GM06990 (cell line): ENCODE data around the gene BEST3.

Experiments
- DNase-seq: peaks from one replicate; pipeline ENCODE4 v3.0.0-alpha.2; 2011; ENCODE audit not compliant: insufficient read length; ENCODE audit errors: extremely low read depth
- H3K27me3 ChIP-seq: replicated peaks from 2 replicates; pipeline ENCODE4 v1.6.0; 2011; ENCODE audit warnings: low read length; ENCODE audit not compliant: control insufficient read depth, insufficient read depth
- H3K36me3 ChIP-seq: 2 replicates; pipeline ENCODE4 v1.5.1; 2011; ENCODE audit warnings: low read length; ENCODE audit not compliant: control insufficient read depth, insufficient read depth
- H3K4me3 ChIP-seq: replicated peaks from 2 replicates; pipeline ENCODE4 v1.5.1; 2011; ENCODE audit warnings: low read depth, mild to moderate bottlenecking, control low read depth, low read length
- TF ChIP-seq, protein P1 (sequence below): IDR thresholded peaks from 2 replicates; pipeline ENCODE4 v1.5.1; 2011; ENCODE audit warnings: low read length, control low read depth, mild to moderate bottlenecking, inconsistent platforms; ENCODE audit not compliant: insufficient read depth, poor library complexity, severe bottlenecking

The BEST3 gene

DNA sequence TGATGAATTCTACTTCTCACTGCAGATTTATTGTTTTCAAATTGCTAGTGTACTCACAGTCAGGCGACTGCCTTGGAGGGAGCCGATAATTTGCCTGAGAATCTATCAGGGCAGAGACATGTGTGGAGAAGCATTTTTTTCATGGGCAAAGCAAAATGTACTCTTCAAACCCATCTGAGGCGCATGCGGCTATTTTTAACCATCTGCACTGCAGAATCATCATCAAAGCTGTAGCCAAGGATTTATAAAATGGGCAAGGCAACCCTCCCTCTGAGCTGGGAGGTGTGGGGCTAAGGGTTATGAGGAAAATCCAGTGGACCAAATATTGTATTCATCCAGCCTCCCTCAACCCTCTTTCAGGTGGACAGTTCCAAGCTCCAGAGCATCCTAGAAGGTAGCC is 37.7 kb downstream of the BEST3 start:
- TF ChIP-seq, protein P1, sequence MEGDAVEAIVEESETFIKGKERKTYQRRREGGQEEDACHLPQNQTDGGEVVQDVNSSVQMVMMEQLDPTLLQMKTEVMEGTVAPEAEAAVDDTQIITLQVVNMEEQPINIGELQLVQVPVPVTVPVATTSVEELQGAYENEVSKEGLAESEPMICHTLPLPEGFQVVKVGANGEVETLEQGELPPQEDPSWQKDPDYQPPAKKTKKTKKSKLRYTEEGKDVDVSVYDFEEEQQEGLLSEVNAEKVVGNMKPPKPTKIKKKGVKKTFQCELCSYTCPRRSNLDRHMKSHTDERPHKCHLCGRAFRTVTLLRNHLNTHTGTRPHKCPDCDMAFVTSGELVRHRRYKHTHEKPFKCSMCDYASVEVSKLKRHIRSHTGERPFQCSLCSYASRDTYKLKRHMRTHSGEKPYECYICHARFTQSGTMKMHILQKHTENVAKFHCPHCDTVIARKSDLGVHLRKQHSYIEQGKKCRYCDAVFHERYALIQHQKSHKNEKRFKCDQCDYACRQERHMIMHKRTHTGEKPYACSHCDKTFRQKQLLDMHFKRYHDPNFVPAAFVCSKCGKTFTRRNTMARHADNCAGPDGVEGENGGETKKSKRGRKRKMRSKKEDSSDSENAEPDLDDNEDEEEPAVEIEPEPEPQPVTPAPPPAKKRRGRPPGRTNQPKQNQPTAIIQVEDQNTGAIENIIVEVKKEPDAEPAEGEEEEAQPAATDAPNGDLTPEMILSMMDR, result no peak
- DNase-seq, result no peak

GRCh38 chr12:69660164-69660863 is 38.8 kb downstream of the BEST3 start:
- H3K36me3 ChIP-seq, result no peaks in the 10 kb centered on the region
- TF ChIP-seq, protein P1, result no peak
- H3K27me3 ChIP-seq, result no peaks in the 10 kb centered on the region; the same call in 1 of the 2 replicates
- no peak overlapping the region for H3K4me3 ChIP-seq
- no peak for DNase-seq

More for the DNA sequence above, 37.7 kb downstream of the BEST3 start:
- Histone ChIP-seq H3K4me3 (no peak overlapping the region), H3K36me3 (no peaks in the 10 kb centered on the region), H3K27me3 (no peaks in the 10 kb centered on the region; the same call in 1 of the 2 replicates)

DNA sequence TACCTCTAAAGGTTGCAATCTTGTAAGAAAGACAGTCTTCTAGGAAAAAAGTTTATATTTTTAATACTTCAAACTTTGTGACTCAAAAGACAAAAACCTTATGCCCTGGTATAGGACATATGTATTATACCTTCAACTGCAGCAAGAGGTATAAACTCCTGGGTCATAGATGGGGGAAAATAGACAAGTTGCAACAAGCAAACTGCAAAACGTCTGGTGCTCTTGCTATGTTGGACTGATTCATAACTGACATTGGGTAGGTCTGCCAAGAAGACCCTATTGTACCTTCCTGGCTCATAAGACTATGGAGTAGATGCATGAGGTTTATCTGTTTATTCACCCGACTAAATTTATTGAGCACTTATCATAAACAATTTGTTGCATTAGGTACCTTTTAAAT is 40.9 kb downstream of the BEST3 start:
- no peak overlapping the region for H3K4me3 ChIP-seq
- H3K36me3 ChIP-seq, result no peaks in the 10 kb centered on the region
- no peaks in the 10 kb centered on the region; the same call in 1 of the 2 replicates for H3K27me3 ChIP-seq
- DNase-seq, result no peak
- TF ChIP-seq, protein P1, result no peak

DNA sequence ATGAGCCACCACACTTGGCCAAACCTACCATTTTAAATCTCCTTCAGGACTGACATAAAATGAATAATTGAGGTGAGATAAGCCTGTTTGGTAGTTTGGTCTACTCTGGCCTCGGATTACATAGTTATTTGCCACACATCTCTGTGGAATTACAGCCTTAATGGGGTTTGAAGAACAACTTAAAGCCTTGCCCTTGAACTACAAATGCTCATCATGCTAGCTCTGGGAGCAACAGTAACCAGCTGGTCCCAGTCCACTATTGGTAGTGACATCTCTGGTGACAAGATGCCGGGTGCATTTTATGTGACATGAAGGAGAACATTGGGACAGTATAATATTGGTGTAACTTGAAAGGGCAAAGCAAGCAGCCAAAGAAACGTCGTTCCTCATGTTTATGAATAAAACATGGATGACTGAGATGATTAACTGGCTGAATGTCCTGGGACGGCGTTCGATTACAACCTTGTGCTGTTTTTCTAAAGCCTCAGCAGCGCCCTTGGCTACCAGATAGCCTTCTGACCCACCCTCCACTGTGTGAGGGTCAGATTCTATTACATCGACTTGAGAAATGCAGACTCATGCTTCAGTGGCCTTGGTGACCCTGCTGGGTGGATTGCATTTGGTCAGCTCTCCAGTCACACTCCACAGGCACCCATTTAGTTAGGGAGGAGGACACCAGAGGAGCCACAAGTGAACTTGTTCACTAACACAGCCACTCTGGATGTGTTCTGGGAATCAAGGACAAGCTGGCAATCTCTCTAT is 41.5 kb downstream of the BEST3 start:
- no peaks in the 10 kb centered on the region for H3K36me3 ChIP-seq
- no peak overlapping the region for H3K4me3 ChIP-seq
- no peaks in the 10 kb centered on the region; the same call in 1 of the 2 replicates for H3K27me3 ChIP-seq
- TF ChIP-seq, protein P1, result no peak
- DNase-seq, result no peak

DNA sequence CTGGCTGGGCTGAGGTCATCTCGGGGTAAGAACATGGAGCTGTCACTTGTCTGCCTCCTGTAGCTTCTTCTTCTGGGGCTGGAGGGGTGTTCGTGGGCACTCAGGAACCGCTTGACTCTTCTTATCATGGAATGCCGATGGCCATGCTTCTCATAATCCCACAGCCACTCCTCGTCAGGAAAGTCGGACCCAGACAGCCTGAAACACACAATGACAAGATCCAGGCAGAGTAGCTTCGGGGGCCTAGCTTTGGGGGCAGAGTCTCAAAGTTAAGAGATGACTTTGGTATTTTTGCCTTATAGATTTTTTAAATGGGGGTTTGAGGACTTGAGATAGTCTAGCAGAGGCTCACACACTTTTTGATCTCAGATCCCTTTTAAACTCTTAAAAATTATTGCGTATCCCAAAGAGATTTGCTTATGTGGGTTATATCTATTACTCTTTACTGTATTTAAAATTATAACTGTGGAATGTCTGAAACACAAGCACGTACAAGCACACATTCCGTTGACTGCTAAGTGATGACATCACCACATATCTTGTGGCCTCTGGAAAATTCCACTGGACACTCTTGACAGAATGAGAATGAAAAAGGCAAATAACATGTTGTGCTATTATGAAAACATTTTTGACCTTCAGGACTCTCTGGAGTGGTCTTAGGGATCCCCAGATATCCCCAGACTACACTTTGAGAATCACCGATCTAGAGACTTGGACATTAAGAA is 43.3 kb downstream of the BEST3 start:
- DNase-seq, result no peak
- no peaks in the 10 kb centered on the region for H3K36me3 ChIP-seq
- TF ChIP-seq, protein P1, result no peak

More for the DNA sequence above, 43.3 kb downstream of the BEST3 start:
- H3K27me3 ChIP-seq, result no peaks in the 10 kb centered on the region; the same call in none of the 2 replicates
- no peak overlapping the region for H3K4me3 ChIP-seq
